ENCODE measurements around the gene BMP6.
A peak's percentile ranks its signal among the peaks of the same experiment; 100 is the strongest.

Gene BMP6

DNA sequence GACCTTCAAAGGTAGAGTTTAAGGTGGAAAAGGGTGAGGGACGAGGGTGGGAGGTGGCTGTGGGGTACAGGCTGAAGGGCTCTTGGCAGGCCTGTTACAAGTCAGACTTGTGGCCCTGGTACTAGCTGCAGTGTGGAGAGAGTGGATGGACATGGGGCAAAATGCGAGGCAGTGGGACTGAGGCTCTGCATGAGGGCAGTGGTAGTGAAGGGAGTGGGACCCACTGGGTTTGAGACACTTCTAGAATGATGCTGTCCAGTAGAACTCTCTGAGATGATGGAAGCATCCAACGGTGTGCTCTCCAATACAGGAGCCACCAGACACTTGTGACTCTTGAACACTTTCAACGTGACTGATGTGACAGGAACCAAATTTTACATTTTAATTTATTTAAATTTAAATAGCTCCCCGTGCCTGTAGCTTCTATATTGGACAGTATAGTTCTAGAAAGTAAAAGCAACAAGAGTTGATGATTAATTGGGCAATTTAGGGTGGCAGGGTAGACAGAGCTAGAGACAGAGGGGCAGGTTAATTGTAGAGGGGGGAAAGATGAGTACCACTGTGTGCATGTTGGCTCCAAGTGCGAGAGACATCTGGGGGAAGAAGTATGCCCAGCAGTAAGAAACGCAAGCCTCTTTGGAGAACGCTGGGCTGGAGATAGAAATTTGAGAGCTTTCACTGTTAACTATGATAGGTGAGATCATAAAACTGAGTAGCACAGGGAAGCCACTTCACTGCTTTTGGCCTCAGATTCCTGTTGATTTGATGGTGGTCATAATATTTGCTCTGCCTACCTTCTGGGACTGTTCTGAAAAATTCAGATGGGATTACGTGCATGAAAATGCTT is 107.2 kb downstream of the BMP6 start:
- no peak for DNase-seq (ENCODE audit: low spot score)

DNA sequence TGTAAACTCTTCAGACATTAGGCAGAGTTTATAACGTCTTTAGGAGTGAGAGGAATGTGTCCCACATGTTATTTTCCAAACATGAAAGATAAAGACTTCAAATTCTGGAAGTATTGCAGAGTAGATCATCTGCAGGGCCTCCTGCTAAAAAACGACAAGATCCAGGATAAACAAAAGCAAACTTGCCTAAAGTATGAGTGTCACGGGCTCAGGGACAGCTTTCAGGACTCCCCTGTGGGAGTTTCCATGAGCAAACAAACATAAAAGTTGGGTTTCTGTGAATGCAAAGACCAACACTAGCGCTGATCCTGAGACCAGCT is 107.8 kb downstream of the BMP6 start:
- DNase-seq (ENCODE audit: low spot score): no peak

DNA sequence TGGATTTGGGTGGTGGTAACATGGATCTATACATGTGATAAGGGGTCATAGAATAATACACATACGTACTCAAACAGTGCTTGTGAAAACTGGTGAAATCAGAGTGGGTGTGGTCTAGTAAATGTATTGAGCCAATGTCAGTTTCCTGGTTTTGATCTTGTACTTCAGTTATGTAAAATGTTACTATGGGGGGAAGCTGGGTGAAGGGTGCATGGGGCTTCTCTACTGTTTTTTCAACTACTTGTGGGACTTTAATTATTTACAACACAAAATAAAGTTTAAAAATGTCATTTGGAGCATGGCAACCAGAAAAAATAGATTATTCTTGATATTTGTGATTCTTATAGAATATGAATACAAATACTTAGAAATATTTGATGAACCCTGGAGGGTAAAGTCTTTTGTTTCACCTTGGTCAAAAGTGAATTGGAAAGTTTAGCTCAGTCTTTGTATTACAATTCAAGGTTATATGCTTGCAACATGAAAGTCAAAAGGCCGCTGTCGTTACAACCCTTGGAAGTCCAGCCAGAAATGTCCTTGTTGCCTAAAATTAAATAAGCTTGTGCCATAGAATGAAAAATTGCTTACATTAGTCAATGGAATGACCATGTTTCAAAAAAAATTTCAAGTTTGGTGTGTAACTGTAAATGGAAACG is 110.6 kb downstream of the BMP6 start:
- no peak for DNase-seq (ENCODE audit: low spot score)

DNA sequence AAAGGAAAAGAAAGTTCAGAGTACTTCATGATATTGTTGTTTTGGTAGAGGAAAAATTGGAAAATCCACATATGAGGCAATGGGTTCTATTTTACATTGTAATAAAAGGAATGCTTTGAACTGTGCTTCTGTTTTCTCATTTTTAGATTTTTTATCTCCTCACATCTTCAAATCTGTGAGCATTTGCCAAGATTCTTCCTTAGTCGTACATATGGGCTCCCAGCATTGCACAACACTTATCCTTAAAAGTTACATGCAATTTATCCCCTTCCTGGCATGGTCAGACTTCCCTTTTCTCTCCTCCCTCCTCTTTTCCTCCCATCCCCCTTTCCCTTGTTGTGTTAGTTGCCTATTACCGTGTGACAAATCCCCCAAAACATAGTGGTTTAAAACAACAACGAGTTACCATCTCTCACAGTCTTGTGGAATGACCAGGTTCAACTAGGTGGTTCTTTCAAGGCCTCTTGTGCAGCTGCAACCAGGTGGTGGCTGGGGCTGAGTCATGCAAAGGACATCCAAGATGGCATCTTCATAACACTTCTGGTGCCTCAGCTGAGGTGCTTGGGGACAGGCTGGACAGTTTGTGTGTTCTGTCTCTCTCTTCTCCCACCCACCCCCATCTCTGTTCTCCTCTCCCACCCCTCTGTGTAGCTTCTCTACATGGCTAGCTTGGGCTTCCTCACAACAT is 116.0 kb downstream of the BMP6 start:
- DNase-seq (ENCODE audit: low spot score): no peak

DNA sequence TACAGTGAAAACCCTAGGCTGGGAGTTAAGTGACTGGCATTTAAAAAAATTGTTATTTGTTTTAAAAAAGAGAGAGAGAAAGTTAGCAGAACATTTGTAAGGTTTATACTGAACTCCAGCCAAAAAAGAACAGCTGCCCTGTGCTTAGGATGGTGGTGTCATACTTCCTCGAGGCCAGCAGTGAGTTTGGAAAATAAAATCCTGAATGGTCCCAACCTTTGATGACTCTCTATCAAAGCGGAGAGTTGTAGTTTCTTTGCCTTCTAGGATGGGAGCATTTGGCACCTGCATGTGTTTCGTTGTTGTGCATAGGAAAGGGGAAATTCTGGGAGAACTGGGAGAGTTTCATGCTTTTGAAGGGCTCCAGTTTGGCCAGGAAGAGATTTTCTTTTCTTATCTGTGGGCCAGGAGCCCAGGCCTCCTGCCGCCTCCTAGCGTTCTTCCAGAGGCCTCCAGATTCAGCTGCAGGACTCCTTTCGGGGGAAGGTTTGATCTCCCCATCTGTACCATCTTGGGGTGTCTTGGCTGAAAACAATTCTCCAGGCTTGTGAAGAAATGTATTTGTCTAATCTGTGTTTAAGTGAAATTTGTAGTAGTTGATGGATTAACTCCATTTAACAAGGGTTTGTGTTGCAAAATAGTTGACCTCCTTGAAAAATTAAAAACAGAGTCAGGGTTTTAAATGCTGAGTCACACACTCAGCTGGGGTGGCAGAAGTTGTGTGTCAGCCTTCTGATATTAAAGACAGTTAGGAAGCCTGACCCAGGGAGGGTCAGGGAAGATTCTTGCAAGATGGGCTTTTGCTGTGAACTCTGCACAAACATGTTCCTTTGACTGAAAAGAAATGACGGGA is 121.3 kb downstream of the BMP6 start:
- no peak for DNase-seq (ENCODE audit: low spot score)

DNA sequence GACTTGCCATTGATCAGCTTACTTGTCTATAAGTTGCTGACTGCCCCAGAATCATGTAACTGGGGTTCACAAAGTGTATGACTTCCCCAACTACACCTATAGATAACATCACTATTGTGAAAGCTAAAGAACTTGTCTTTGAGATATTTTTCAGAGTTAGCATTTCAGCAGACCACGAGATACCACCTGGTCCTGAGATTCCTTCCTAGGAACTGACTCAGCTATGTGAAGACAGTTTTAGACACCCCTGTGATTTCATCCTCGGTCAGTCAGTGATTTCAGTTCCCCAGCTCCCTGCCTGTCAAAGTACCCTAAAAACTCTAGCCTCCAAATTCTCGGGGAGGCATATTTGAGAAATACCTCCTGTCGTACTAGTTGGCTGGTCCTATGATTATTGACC is 122.3 kb downstream of the BMP6 start:
- no peak for DNase-seq (ENCODE audit: low spot score)

DNA sequence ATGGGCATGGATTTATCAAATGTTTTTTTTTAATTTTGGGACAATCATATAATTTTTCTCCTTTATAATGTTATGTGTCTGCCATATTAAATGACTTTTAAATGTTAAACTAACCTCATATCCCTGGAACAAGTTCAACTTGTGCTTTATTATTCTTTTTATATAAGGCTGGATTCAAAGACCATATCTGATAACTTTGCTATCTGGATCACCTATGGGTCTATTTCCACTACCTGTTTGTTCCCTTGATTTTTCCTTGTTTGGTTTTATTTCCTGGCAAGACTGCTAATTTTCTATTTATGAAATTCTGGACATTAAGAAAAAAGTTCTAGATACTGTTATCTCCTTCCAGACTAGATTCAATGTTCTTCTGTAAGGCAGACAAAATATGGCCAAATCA is 125.9 kb downstream of the BMP6 start:
- no peak for DNase-seq (ENCODE audit: low spot score)

DNA sequence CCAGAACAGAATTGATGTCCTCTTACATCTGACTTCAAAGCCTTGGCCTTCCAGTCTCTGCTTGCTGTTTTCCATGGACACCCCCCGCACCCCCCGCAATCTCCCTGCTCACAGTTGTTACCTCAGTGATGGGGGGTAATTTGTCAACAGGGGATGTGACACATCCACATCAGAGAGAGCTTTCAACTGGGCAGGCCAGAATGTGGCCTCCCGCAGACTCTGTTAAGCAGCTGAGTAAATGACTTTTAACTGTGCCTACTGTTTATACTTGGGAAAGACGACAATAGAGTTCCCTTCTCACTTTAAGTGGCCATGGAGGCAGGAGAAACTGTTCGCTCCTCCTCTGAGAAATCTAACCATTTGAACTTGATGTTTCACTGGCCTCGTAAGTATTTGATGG is 133.7 kb downstream of the BMP6 start:
- DNase-seq (ENCODE audit: low spot score): no peak

DNA sequence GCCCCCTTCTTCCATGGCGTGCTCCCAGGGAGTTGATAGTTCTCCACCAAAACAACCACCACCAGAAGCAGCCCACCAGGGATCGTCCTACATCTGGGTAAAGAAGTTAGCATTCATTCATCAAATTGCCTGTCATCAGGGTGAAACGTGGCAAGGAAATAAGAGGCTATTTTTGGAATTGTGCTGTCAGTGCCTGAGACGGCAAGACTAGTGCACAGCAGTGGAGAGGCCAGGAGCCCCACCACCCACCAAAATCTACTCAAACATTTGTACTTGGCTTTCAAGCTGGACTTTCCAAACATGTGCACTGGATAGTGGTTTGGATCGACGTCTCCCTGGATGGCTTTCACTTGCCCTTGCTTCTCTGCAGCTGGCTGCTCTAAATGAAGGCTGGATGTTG is 139.9 kb downstream of the BMP6 start:
- DNase-seq (ENCODE audit: low spot score): no peak

DNA sequence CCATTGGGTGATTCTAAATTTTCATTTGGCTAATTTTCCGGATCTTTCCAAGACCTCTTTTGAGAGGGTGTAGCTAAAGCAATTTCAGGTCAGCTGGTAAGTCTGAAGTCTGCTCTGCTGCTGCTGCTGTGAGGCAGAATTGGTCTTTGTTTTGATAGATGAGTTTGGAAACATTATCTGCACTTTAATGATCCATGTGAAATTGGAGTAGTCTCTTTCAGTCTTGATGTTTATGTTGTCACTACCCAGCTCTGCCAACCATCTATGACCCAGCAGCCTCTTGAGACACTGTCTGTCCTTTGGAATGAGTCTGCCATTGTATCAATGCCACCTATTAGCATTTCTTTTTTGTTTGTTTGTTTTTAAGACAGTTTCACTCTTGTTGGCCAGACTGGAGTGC is 140.6 kb downstream of the BMP6 start:
- no peak for DNase-seq (ENCODE audit: low spot score)

DNA sequence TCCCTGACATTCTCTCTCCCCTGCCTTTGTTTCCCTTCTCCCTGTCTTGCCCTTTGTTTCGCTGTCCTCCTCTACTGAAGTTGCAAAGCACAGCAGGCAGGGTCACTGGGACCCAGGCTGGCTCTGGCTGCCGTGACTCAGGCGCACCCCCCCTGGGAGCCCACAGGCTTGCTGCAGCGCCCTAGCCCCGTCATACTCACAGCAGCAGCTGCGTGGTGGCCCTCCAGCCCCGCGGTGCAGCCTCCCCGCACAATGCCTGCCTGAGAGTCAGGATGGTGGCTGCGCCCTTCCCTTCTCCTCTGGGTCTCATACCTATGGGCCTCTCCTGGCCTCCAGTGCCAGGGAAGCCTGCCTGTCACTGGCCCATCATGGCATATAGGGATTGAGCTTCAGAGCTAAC is 143.0 kb downstream of the BMP6 start:
- no peak for DNase-seq (ENCODE audit: low spot score)

DNA sequence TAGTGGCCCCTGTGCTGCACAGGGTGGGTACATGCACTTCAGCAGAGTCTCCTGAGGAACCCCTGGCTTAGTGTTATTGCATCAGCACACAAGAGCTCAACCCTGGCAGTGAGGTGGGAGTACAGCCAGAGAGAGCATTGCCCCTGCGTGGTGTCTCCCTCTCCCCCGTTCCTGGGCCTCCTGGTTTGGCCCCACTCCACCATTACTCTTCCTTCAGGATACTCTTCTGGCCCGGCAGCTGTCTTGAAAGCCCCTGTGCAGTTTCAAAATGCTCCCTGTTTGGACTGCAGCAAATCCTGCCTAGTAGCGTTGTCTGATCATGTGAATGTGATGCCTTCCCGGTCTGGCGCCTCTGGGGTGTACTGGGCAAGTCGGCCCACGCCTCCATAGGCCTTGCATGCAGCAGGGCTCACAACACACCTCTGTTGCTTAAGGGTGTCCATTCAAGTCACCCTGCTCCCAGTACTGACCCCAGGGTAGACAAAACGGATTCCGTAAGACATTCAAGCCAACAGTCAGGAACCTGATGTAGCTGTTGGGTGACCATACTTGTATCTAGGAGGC is 152.6 kb downstream of the BMP6 start:
- no peak for DNase-seq (ENCODE audit: low spot score)

DNA sequence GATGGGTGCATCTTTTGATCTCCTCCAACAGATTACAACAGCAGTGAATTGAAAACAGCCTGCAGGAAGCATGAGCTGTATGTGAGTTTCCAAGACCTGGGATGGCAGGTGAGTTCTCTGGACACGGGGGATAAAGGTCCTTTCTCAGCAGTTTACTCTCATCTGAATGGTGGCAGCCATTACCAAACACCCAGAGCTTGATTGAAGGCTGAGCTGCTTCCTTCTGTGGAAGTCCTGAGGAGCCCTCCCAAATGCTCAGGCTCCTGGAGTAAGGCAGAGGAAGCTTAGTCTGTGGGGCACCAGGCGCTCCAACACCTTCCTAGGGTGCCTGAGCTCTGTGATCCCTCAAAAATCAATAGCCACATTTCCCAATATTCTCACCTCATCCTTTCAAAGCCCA is 153.1 kb downstream of the BMP6 start:
- DNase-seq (ENCODE audit: low spot score): no peak

DNA sequence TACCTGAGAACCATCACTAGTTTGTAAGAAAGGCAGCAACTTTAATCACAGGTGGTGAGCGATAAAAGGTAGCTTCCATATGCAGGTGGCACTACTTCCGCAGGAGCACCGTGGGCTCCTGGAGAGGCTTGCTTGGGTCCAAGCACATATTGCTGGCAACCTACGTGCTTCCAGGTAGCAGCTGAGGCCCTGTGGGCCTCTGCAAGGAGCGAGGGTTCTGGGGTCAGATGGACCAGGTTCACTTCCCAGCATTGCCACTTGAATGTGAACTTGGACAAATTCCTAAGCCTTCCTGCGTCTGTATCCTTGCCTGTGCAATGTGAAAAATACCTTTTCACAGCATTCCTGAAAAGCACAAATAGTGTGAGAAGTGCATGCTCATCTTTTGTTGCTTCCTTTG is 153.7 kb downstream of the BMP6 start:
- DNase-seq (ENCODE audit: low spot score): no peak

DNA sequence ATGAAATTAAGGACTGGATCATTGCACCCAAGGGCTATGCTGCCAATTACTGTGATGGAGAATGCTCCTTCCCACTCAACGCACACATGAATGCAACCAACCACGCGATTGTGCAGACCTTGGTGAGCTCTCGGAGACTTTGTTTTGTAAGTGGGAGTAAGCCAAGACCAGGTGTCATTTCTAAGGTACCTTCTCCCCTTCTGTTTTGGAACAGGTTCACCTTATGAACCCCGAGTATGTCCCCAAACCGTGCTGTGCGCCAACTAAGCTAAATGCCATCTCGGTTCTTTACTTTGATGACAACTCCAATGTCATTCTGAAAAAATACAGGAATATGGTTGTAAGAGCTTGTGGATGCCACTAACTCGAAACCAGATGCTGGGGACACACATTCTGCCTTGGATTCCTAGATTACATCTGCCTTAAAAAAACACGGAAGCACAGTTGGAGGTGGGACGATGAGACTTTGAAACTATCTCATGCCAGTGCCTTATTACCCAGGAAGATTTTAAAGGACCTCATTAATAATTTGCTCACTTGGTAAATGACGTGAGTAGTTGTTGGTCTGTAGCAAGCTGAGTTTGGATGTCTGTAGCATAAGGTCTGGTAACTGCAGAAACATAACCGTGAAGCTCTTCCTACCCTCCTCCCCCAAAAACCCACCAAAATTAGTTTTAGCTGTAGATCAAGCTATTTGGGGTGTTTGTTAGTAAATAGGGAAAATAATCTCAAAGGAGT is 154.2 kb downstream of the BMP6 start:
- DNase-seq (ENCODE audit: low spot score): no peak

DNA sequence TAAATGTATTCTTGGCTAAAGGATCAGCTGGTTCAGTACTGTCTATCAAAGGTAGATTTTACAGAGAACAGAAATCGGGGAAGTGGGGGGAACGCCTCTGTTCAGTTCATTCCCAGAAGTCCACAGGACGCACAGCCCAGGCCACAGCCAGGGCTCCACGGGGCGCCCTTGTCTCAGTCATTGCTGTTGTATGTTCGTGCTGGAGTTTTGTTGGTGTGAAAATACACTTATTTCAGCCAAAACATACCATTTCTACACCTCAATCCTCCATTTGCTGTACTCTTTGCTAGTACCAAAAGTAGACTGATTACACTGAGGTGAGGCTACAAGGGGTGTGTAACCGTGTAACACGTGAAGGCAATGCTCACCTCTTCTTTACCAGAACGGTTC is 154.8 kb downstream of the BMP6 start:
- no peak for DNase-seq (ENCODE audit: low spot score)

DNA sequence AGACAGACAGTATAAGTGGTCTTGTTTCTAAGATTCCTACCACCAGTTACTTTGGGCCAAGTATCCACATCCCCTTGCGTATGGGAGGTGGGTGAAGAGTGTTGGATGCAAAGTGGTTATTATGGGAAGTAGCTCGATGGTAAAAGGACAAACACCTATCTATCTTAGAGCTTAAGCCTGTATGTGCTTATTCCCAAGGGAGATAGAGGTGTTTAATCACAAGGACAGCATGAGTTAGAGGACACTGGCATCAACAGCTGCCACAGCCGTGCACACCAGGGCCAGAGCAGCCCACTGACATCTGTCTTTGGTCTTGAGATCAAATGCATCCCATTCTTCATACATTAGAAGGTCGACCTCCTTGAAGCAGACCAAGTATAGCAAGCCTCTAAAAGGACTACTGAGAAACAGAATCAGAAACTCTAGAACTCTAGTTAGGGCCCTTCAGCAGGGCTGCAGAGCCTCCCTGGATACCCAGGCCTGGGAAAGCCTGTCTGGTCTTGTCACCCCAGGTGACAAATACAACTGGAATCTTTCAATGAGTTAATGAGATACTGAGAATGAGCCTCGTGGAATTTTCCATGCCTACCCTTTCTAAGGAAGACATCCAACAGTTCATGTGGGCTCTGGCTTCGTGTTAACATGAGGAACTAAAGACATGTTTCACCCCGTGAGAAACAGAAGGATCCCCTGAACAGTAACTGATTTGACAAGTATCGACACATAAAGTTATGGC is 156.0 kb downstream of the BMP6 start:
- DNase-seq (ENCODE audit: low spot score): no peak

DNA sequence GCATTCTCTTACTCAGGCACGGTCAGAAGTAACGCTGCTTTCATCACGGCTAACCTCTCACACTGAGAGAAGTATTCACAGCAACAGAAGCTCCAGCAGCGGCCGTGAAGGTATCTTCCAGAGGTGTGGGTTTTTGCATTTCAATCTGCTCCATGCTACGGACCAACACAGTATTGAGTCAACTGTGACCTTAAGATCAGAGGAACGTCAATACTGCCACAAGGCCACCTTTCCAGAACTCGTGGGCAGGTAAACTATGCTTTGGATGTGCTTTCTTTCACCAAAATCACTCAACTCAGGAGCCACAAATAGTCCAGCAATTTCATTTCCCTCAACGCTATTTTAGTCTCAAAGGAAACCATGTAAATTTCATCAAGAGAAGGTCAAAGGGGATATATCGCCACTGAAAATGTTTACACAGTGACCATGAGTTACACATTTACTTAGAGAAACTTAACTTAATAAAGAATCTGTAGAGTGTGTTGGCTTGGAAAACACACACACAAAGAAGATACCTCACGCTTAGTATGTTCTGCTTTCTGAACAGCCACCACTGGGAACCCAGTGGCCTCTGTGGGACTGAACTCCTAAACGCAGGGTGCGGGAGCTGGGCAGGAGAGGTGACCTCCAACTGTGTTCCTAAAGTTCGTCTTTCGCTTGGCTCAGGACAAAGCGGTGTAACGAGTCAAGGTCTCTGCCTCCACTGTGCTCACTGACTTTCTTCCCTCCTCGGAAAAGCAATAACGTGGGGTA is 156.8 kb downstream of the BMP6 start:
- DNase-seq (ENCODE audit: low spot score): peak; percentile 23

DNA sequence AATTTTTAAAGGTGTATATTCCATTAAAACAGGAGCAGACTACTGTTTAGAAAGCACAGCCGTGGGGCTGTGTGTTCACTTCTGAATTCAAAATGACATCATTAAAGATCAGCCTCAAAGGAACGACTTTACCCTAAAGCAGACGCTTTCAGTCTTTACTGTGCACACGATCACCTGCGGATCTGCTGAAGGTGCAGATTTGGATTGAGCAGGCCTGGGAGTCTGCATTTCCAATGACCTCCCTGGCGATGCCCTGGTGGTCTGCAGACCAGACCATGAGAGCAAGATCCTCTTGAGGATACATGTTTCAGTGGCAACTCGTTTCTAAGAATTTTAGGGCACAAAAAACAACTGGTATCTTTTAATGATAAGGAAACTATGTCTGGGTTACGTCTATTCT is 157.5 kb downstream of the BMP6 start:
- no peak for DNase-seq (ENCODE audit: low spot score)

DNA sequence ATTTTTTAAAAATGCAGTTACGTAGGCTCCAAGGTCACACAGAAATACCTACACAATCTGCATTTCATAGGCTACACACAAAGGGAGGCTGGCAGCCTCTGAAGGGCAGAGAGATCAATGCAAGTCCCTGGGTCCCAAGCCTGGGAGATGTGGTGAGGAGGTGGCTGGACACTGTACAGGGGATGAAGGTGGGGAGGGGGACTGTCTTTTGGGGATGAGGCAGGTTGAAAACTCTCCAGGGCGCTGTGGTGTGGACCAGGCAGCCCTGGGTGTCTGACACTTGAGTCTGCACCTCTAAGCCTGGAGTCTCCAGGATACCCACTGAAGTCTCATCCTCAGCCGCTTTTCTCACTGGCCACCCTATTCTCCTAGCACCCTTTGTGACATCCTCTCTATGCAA is 160.2 kb downstream of the BMP6 start:
- DNase-seq (ENCODE audit: low spot score): no peak
